H1 (cell line): Measurements from ENCODE around the gene NR4A3.

Source experiments
- ATF3 ChIP-seq: IDR thresholded peaks from 2 replicates; pipeline ENCODE4 v1.6.1; 2011; ENCODE audit warnings: low read depth, mild to moderate bottlenecking, low read length; ENCODE audit not compliant: insufficient read depth
- CTCF ChIP-seq, 3 experiments: IDR thresholded peaks; 1 replicate in 2 of 3; 2 replicates in 1 of 3; pipeline versions ENCODE4 v1.5.1 to v1.6.1; 2011; ENCODE audit warnings: low read length in 3 of 3, mild to moderate bottlenecking in 3 of 3, inconsistent platforms in 2 of 3, low read depth in 1 of 3, moderate library complexity in 1 of 3; ENCODE audit not compliant: insufficient read depth in 1 of 3; ENCODE audit errors: control extremely low read depth in 1 of 3
- MAX ChIP-seq: IDR thresholded peaks from 2 replicates; pipeline ENCODE4 v1.6.1; 2012; ENCODE audit warnings: inconsistent platforms
- NANOG ChIP-seq: IDR thresholded peaks from 2 replicates; pipeline ENCODE4 v1.6.1; 2011; ENCODE audit warnings: low read length, low read depth, mild to moderate bottlenecking, inconsistent platforms; ENCODE audit not compliant: insufficient read depth, poor library complexity, severe bottlenecking
- POLR2A ChIP-seq, 2 experiments: IDR thresholded peaks; 1 replicate in 1 of 2; 2 replicates in 1 of 2; pipeline ENCODE4 v1.6.1; 2011; ENCODE audit warnings: low read depth in 2 of 2, low read length in 2 of 2, mild to moderate bottlenecking in 2 of 2; ENCODE audit errors: control extremely low read depth in 1 of 2
- RAD21 ChIP-seq, 2 experiments: IDR thresholded peaks in 1 of 2; conservative IDR thresholded peaks in 1 of 2; 2 replicates each; pipeline ENCODE4 v1.6.1; 2011; ENCODE audit warnings: low read depth in 2 of 2, low read length in 2 of 2, improper control_type of control experiment in 1 of 2, inconsistent platforms in 1 of 2, mild to moderate bottlenecking in 1 of 2, moderate library complexity in 1 of 2
- RFX5 ChIP-seq: IDR thresholded peaks from 2 replicates; pipeline ENCODE4 v1.6.1; 2011; ENCODE audit warnings: low read depth, low read length, improper control_type of control experiment, borderline replicate concordance
- SRF ChIP-seq: IDR thresholded peaks from 2 replicates; pipeline ENCODE4 v1.6.1; 2011; ENCODE audit warnings: mild to moderate bottlenecking, low read depth, low read length, moderate library complexity
- SUZ12 ChIP-seq: fragments of 200-600 bp; sonication (generic); IDR thresholded peaks from 2 replicates; pipeline ENCODE4 v1.6.1; 2012; ENCODE audit warnings: mild to moderate bottlenecking, inconsistent platforms, low read length, moderate library complexity, mixed read lengths
- TEAD4 ChIP-seq: IDR thresholded peaks from 2 replicates; pipeline ENCODE4 v1.6.1; 2012; ENCODE audit warnings: low read depth, low read length, inconsistent platforms, mixed read lengths

- TF ChIP-seq RAD21 (IDR thresholded peaks at IDR 0.05 in 1 of 2, conservative IDR thresholded peaks at IDR 0.05 in 1 of 2; ENCODE audit: low read depth in 2 of 2, low read length in 2 of 2) (no peak), CTCF (IDR thresholded peaks at IDR 0.05; ENCODE audit: control extremely low read depth in 1 of 3, insufficient read depth in 1 of 3, low read depth in 1 of 3, low read length in 3 of 3) (no peak), RFX5 (no peak), SUZ12 (no peak), MAX (no peak), NANOG (no peak), TEAD4 (no peak), SRF (no peak), ATF3 (no peak), POLR2A (IDR thresholded peaks at IDR 0.05; ENCODE audit: control extremely low read depth in 1 of 2, low read depth in 2 of 2, low read length in 2 of 2) (no peak)
Measured at GRCh38 chr9:99850736-99851499, 29.2 kb downstream of the NR4A3 start.
